Activated CD8-positive, alpha-beta memory T cell treated with anti-CD3 and anti-CD28 coated beads, Interleukin-2, amount 50 U/mL, for 1 hour (primary cell): ENCODE results near the gene PGM1.

Source experiments
- DNase-seq: peaks from one replicate; pipeline ENCODE4 v3.0.0-alpha.2; 2020; ENCODE audit errors: extremely low read depth

The PGM1 gene

GRCh38 chr1:63633281-63633680, 40.1 kb downstream of the PGM1 start:
- no peak for DNase-seq

GRCh38 chr1:63634471-63634870, 41.3 kb downstream of the PGM1 start:
- DNase-seq = no peak

GRCh38 chr1:63635681-63636080, 42.5 kb downstream of the PGM1 start:
- no peak for DNase-seq

GRCh38 chr1:63636192-63637105, 43.2 kb downstream of the PGM1 start:
- no peak for DNase-seq

- no peak for DNase-seq
Measured at GRCh38 chr1:63638471-63638870, 45.3 kb downstream of the PGM1 start.

- DNase-seq = no peak
Measured at GRCh38 chr1:63638875-63639274, 45.7 kb downstream of the PGM1 start.

GRCh38 chr1:63640633-63641567, 47.7 kb downstream of the PGM1 start:
- no peak for DNase-seq

- DNase-seq = no peak
Measured at GRCh38 chr1:63641615-63642014, 48.4 kb downstream of the PGM1 start.

- DNase-seq = no peak
Measured at GRCh38 chr1:63642901-63643300, 49.7 kb downstream of the PGM1 start.

GRCh38 chr1:63643517-63643916, 50.3 kb downstream of the PGM1 start:
- DNase-seq = no peak

GRCh38 chr1:63643926-63644325, 50.7 kb downstream of the PGM1 start:
- no peak for DNase-seq

- no peak for DNase-seq
Measured at GRCh38 chr1:63645317-63645716, 52.1 kb downstream of the PGM1 start.

GRCh38 chr1:63648689-63649088, 55.5 kb downstream of the PGM1 start:
- DNase-seq = no peak

- DNase-seq = no peak
Measured at GRCh38 chr1:63651161-63651701, 58.0 kb downstream of the PGM1 start.

GRCh38 chr1:63653976-63654375, 60.8 kb downstream of the PGM1 start:
- DNase-seq = no peak

GRCh38 chr1:63659448-63659847, 66.2 kb downstream of the PGM1 start:
- no peak for DNase-seq

GRCh38 chr1:63662056-63662836, 69.0 kb downstream of the PGM1 start:
- DNase-seq = no peak

- DNase-seq = no peak
Measured at GRCh38 chr1:63662841-63663240, 69.6 kb downstream of the PGM1 start.

- no peak for DNase-seq
Measured at GRCh38 chr1:63663301-63663700, 70.1 kb downstream of the PGM1 start.

GRCh38 chr1:63663873-63664272, 70.7 kb downstream of the PGM1 start:
- no peak for DNase-seq

GRCh38 chr1:63664742-63665141, 71.5 kb downstream of the PGM1 start:
- no peak for DNase-seq

GRCh38 chr1:63665410-63665809, 72.2 kb downstream of the PGM1 start:
- no peak for DNase-seq
